NB4 (cell line): Measurements from ENCODE around the gene ACBD6.

ENCODE experiments used
- CTCF ChIP-seq: IDR thresholded peaks from one replicate; pipeline ENCODE4 v1.5.1; 2012; ENCODE audit warnings: low read depth, low read length
- MAX ChIP-seq: IDR thresholded peaks from 2 replicates; pipeline ENCODE4 v1.6.1; 2011; ENCODE audit warnings: low read depth, low read length
- MYC ChIP-seq: IDR thresholded peaks from 2 replicates; pipeline ENCODE4 v1.6.1; 2011; ENCODE audit warnings: low read depth, low read length
- POLR2A ChIP-seq: IDR thresholded peaks from 2 replicates; pipeline ENCODE4 v1.6.1; 2011; ENCODE audit warnings: mild to moderate bottlenecking; ENCODE audit not compliant: insufficient read length; ENCODE audit errors: extremely low read depth

GRCh38 chr1:180261030-180261429 is 241.3 kb downstream of the ACBD6 start:
- TF ChIP-seq CTCF (no peak), POLR2A (no peak), MYC (no peak), MAX (no peak)
